Stomach (tissue), 19 donors: ENCODE data around the gene RECQL5. TPM values are rescaled to one million over a fixed set of nuclear protein-coding genes. Genes with fewer than 3 reads are reported as not detected.

Source experiments
- DNase-seq, 2 donors: peaks; one replicate each; pipeline versions ENCODE4 v3.0.0 to v3.0.0-alpha.2; 2013 to 2019
- H3K27ac ChIP-seq, 5 donors: fragments of 200-600 bp in 4 of 5; sonication (generic) in 4 of 5; one replicate each; pipeline ENCODE4 v1.5.1; 2013 to 2019; ENCODE audit warnings: mild to moderate bottlenecking in 1 of 5, moderate library complexity in 1 of 5
- H3K27me3 ChIP-seq, 3 donors: fragments of 200-600 bp; sonication (generic); one replicate each; pipeline ENCODE4 v1.5.1; 2017 to 2019; ENCODE audit warnings: mixed run types in 1 of 3
- H3K36me3 ChIP-seq, 4 donors: fragments of 200-600 bp; sonication (generic); 1 replicate in 3 of 4; 2 replicates in 1 of 4; pipeline ENCODE4 v1.5.1; 2016 to 2019
- H3K4me1 ChIP-seq, 4 donors: fragments of 200-600 bp; sonication (generic); one replicate each; pipeline ENCODE4 v1.5.1; 2016 to 2019
- H3K4me3 ChIP-seq, 4 donors: fragments of 200-600 bp; sonication (generic) in 3 of 4; one replicate each; pipeline ENCODE4 v1.5.1; 2016 to 2019; ENCODE audit warnings: mild to moderate bottlenecking in 1 of 4
- H3K9me3 ChIP-seq, 4 donors: fragments of 200-600 bp; sonication (generic); one replicate each; pipeline ENCODE4 v1.5.1; 2016 to 2019
- CTCF ChIP-seq, 7 experiments: fragments of 450-650 bp in 4 of 7; fragments of 200-600 bp in 3 of 7; sonication (generic) in 3 of 7; IDR thresholded peaks; one replicate each; pipeline ENCODE4 v1.5.1; 2016 to 2019; ENCODE audit warnings: antibody characterized with exemption in 7 of 7, control low read depth in 2 of 7, mild to moderate bottlenecking in 1 of 7
- EP300 ChIP-seq: sonication (generic); formaldehyde crosslinking; IDR thresholded peaks from one replicate; pipeline ENCODE4 v1.6.1; 2017; ENCODE audit warnings: antibody characterized with exemption
- POLR2A ChIP-seq, 4 donors: fragments of 450-650 bp; IDR thresholded peaks; one replicate each; pipeline ENCODE4 v1.6.1; 2016; ENCODE audit warnings: antibody characterized with exemption in 4 of 4, control low read depth in 2 of 4, mild to moderate bottlenecking in 1 of 4, moderate library complexity in 1 of 4
- POLR2AphosphoS5 ChIP-seq, 3 donors: sonication (generic); formaldehyde crosslinking; IDR thresholded peaks; one replicate each; pipeline ENCODE4 v1.6.1; 2016; ENCODE audit warnings: antibody characterized with exemption in 3 of 3
- WGBS, 5 donors: extraction: QIAGEN DNeasy Blood & Tissue Kit in 3 of 5; methylation state at CpG; one replicate each; pipeline versions ENCODE4 v1.1.5 to v1.1.7; 2013 to 2018; 5-methylcytosine and 5-hydroxymethylcytosine counted together
- intact Hi-C: fragments of 100-400 bp; cut with DNase I; formaldehyde crosslinking; loops from one replicate; pipeline ENCODE4 v1.15.1; 2023; ENCODE audit warnings: low total_unique reads
- long read RNA-seq, 10 donors: transcript quantifications; one replicate each; lab custom pipeline, GENCODE V29; 2026
- polyA plus RNA-seq, 3 donors: library from polyadenylated mRNA; stranded (reverse); fragments of 200-250 nt; gene quantifications; one replicate each; pipeline ENCODE4 v1.2.3, GENCODE V29; 2013
- total RNA-seq, 5 donors: library from RNA; depleted of rRNA; stranded (reverse); fragments of >200 nt; gene quantifications; one replicate each; pipeline versions ENCODE4 v1.1.0 to v1.2.3, GENCODE V29; 2014 to 2016
- donor health status: healthy with polysubstance abuse.
- donor health status: Bipolar disorder and iron deficiency.
- donor health status: healthy.

RECQL5 gene
- total RNA-seq = 100 to 1,000 TPM in 2 of 5 donors, 10 to 100 TPM in 3; 21.4 to 229 (median 46.7) TPM
- polyA plus RNA-seq = 10 to 100 TPM; 29.6 to 61.4 (median 50.8) TPM
- long read RNA-seq, donor 1, partial matches to known transcripts = 9 of 10 reads
- long read RNA-seq, donor 1, other reads (novel, unspliced or antisense) = 0 of 10 reads
- long read RNA-seq, donor 2, partial matches to known transcripts = 11 of 59 reads
- long read RNA-seq, donor 2, other reads (novel, unspliced or antisense) = 43 of 59 reads
- long read RNA-seq, donor 3, partial matches to known transcripts = 29 of 36 reads
- long read RNA-seq, donor 3, other reads (novel, unspliced or antisense) = 6 of 36 reads
- long read RNA-seq, donor 4, partial matches to known transcripts = 0 of 1 reads
- long read RNA-seq, donor 4, other reads (novel, unspliced or antisense) = 0 of 1 reads
- long read RNA-seq, donor 5, partial matches to known transcripts = 20 of 60 reads
- long read RNA-seq, donor 5, other reads (novel, unspliced or antisense) = 40 of 60 reads
- long read RNA-seq, donor 6, partial matches to known transcripts = 34 of 42 reads
- long read RNA-seq, donor 6, other reads (novel, unspliced or antisense) = 0 of 42 reads
- long read RNA-seq, donor 7, partial matches to known transcripts = 45 of 46 reads
- long read RNA-seq, donor 7, other reads (novel, unspliced or antisense) = 0 of 46 reads
- long read RNA-seq, donor 8, partial matches to known transcripts = 10 of 13 reads
- long read RNA-seq, donor 8, other reads (novel, unspliced or antisense) = 0 of 13 reads
- long read RNA-seq, donor 9, partial matches to known transcripts = 41 of 74 reads
- long read RNA-seq, donor 9, other reads (novel, unspliced or antisense) = 33 of 74 reads
- long read RNA-seq, donor 10, partial matches to known transcripts = 20 of 28 reads
- long read RNA-seq, donor 10, other reads (novel, unspliced or antisense) = 7 of 28 reads

- peak; percentile 99 for DNase-seq
- H3K27ac ChIP-seq = peak within 1 kb of the TSS; percentile 84 to 98 (median 95)
- no peaks in the 10 kb centered on the region for H3K9me3 ChIP-seq
- peaks cover 21 to 65% (median 60%) of the 10 kb centered on the region in 4 donors for H3K36me3 ChIP-seq
- peak within 1 kb of the TSS; percentile 92 to 96 (median 94) for H3K4me3 ChIP-seq
- H3K4me1 ChIP-seq = peaks cover 22 to 60% (median 42%) of the 10 kb centered on the region in 4 donors
- peak in 1 of 7 experiments; percentile 38 for TF ChIP-seq CTCF (IDR thresholded peaks at IDR 0.05)
- no peak for TF ChIP-seq EP300
- peak in 2 of 4 donors; percentile 55 to 59 for TF ChIP-seq POLR2A (IDR thresholded peaks at IDR 0.05)
- TF ChIP-seq POLR2AphosphoS5 (IDR thresholded peaks at IDR 0.05) = peak; percentile 81 to 93 (median 92)
- WGBS, 5 donors = 0 to 1% (median 0%) methylated on average over 54 to 55 of the region's 55 CpGs
- intact Hi-C loops = loop anchor here (5.0 kb wide), 1 partner anchor 90 kb away; no protein-coding TSS in a partner anchor
- H3K27me3 ChIP-seq = no peaks in the 10 kb centered on the region
Measured at GRCh38 chr17:75666959-75667790, at the start of gene RECQL5, which contains the start of gene SAP30BP. Gene RECQL5, minus strand, starts transcription at chr17:75667154. Its CDS starts 597 bp downstream, at chr17:75666557. Gene SAP30BP, plus strand, starts transcription at chr17:75667338. Its CDS starts 35 bp downstream, at chr17:75667373.

GRCh38 chr17:75712446-75712845, 45.5 kb upstream of the RECQL5 start:
- TF ChIP-seq POLR2A (IDR thresholded peaks at IDR 0.05) (no peak), POLR2AphosphoS5 (IDR thresholded peaks at IDR 0.05) (no peak), EP300 (no peak), CTCF (IDR thresholded peaks at IDR 0.05) (no peak)
- Histone ChIP-seq H3K4me1 (peaks cover 0 to 15% (median 1%) of the 10 kb centered on the region in 4 donors), H3K9me3 (no peaks in the 10 kb centered on the region), H3K4me3 (no peak overlapping the region), H3K27ac (no peak overlapping the region), H3K36me3 (peaks cover under 1 to 16% (median 15%) of the 10 kb centered on the region in 4 donors), H3K27me3 (peaks cover 0 to 26% (median 0%) of the 10 kb centered on the region in 3 donors)
- DNase-seq = no peak
- 57 to 72% (median 67%) methylated on average over 2 of the region's 2 CpGs for WGBS, 5 donors
- intact Hi-C loops = no loop called here

GRCh38 chr17:75707079-75707571, 40.2 kb upstream of the RECQL5 start:
- intact Hi-C loops = no loop called here
- H3K27me3 ChIP-seq = no peaks in the 10 kb centered on the region
- peak overlapping the region; percentile 52 to 81 (median 79) for H3K27ac ChIP-seq
- TF ChIP-seq POLR2AphosphoS5 (IDR thresholded peaks at IDR 0.05) (peak in 2 of 3 donors; percentile 14 to 68), CTCF (IDR thresholded peaks at IDR 0.05) (no peak)
- no peaks in the 10 kb centered on the region for H3K9me3 ChIP-seq
- H3K36me3 ChIP-seq = peaks cover 53 to 69% (median 69%) of the 10 kb centered on the region in 4 donors
- DNase-seq = peak; percentile 67 to 73
- 33 to 60% (median 47%) methylated on average over 10 to 12 of the region's 12 CpGs for WGBS, 5 donors
- H3K4me1 ChIP-seq = peaks cover 0 to 30% (median 14%) of the 10 kb centered on the region in 4 donors
- no peak overlapping the region for H3K4me3 ChIP-seq
